PC-3 (cell line): ENCODE results near the gene JAZF1. TPM values are rescaled to one million over a fixed set of nuclear protein-coding genes. Genes with fewer than 3 reads are reported as not detected.

Experiments used
- ATAC-seq: fragments of 200-7000 bp; cut with Tn5 transposase; 2 replicates; pipeline ENCODE4 v1.9.1; 2020; ENCODE audit warnings: mild to moderate bottlenecking, moderate library complexity
- BruUV-seq: library from RNA; stranded (reverse); fragments of 400-500 nt; replicated peaks from 2 replicates; lab custom pipeline; 2021; lab: Mats Ljungman, UMichigan
- CTCF ChIA-PET: fragments of 300-600 bp; sonication (Branson Sonifier 250); formaldehyde crosslinking; loops from one replicate; lab custom pipeline; 2022; ENCODE audit warnings: antibody characterized with exemption; lab: Charles Lee
- POLR2A ChIA-PET: fragments of 300-600 bp; sonication (Branson Sonifier 250); formaldehyde crosslinking; loops from one replicate; lab custom pipeline; 2022; ENCODE audit warnings: antibody characterized with exemption; ENCODE audit not compliant: unreplicated experiment; lab: Charles Lee
- DNase-seq: peaks from one replicate; pipeline ENCODE4 v3.0.0-alpha.2; 2015
- H2AFZ ChIP-seq: fragments of 300-600 bp; sonication (generic); 2 replicates; pipeline ENCODE4 v1.6.0; 2016; ENCODE audit warnings: antibody characterized with exemption, low read length
- H3F3A ChIP-seq: fragments of 300-600 bp; sonication (generic); one replicate; pipeline ENCODE4 v1.6.0; 2017; ENCODE audit warnings: antibody characterized with exemption, low read length, control low read depth, mild to moderate bottlenecking; ENCODE audit not compliant: unreplicated experiment
- H3K27ac ChIP-seq: fragments of 300-600 bp; sonication (generic); 2 replicates; pipeline ENCODE4 v1.5.1; 2016; ENCODE audit warnings: mild to moderate bottlenecking, low read length
- H3K27me3 ChIP-seq: fragments of 300-600 bp; sonication (generic); 2 replicates; pipeline ENCODE4 v1.6.1; 2016; ENCODE audit warnings: low read length, mixed read lengths
- H3K36me3 ChIP-seq: fragments of 300-600 bp; sonication (generic); 2 replicates; pipeline ENCODE4 v1.6.1; 2016; ENCODE audit warnings: low read depth, mixed run types, low read length, mixed read lengths
- H3K4me1 ChIP-seq: fragments of 300-600 bp; sonication (generic); 2 replicates; pipeline ENCODE4 v1.5.1; 2016; ENCODE audit warnings: low read length; ENCODE audit not compliant: insufficient read depth
- H3K4me2 ChIP-seq: fragments of 300-600 bp; sonication (generic); 2 replicates; pipeline ENCODE4 v1.6.0; 2016; ENCODE audit warnings: low read length
- H3K4me3 ChIP-seq: fragments of 300-600 bp; sonication (generic); 2 replicates; pipeline ENCODE4 v1.5.1; 2016; ENCODE audit warnings: mild to moderate bottlenecking, low read length, mixed read lengths
- H3K79me2 ChIP-seq: fragments of 300-600 bp; sonication (generic); 2 replicates; pipeline ENCODE4 v1.6.1; 2017; ENCODE audit warnings: low read length, mixed read lengths
- H3K9ac ChIP-seq: fragments of 300-600 bp; sonication (generic); 2 replicates; pipeline ENCODE4 v1.6.0; 2016; ENCODE audit warnings: mild to moderate bottlenecking, low read length
- H3K9me2 ChIP-seq: fragments of 300-600 bp; sonication (generic); replicated peaks from 2 replicates; pipeline ENCODE4 v1.6.1; 2016; ENCODE audit warnings: mixed run types, low read length, mixed read lengths
- H3K9me3 ChIP-seq: fragments of 300-600 bp; sonication (generic); 2 replicates; pipeline ENCODE4 v1.6.1; 2016; ENCODE audit warnings: low read length, mixed read lengths
- H4K20me1 ChIP-seq: fragments of 300-600 bp; sonication (generic); 2 replicates; pipeline ENCODE4 v1.6.1; 2016; ENCODE audit warnings: low read length, mixed read lengths
- CTCF ChIP-seq: fragments of 300-600 bp; sonication (generic); conservative IDR thresholded peaks from 2 replicates; pipeline ENCODE4 v1.5.1; 2017; ENCODE audit warnings: antibody characterized with exemption, low read depth, mild to moderate bottlenecking, low read length
- EZH2 ChIP-seq: fragments of 300-600 bp; sonication (generic); IDR thresholded peaks from one replicate; pipeline ENCODE4 v1.6.1; 2017; ENCODE audit warnings: antibody characterized with exemption, mild to moderate bottlenecking, low read length; ENCODE audit not compliant: unreplicated experiment
- EZH2phosphoT487 ChIP-seq: fragments of 300-600 bp; sonication (generic); IDR thresholded peaks from 2 replicates; pipeline ENCODE4 v1.6.1; 2018; ENCODE audit warnings: mild to moderate bottlenecking, antibody characterized with exemption, low read length, borderline replicate concordance
- intact Hi-C: fragments of 100-400 bp; cut with micrococcal nuclease; formaldehyde crosslinking; loops from 2 replicates; pipeline ENCODE4 v1.9.0; 2023
- total RNA-seq: library from RNA; depleted of rRNA; stranded (reverse); fragments of >200 nt; gene quantifications from 2 replicates; pipeline ENCODE4 v1.2.3, GENCODE V29; 2014

JAZF1 gene
- total RNA-seq, 1 experiment from 2014 or later = 2.3 TPM

GRCh38 chr7:28203508-28204240 is 23.1 kb upstream of the JAZF1 start:
- no peaks in the 10 kb centered on the region for H3K4me1 ChIP-seq
- CTCF ChIA-PET = no interaction called here
- no peak overlapping the region for H3K4me3 ChIP-seq
- H3K4me2 ChIP-seq = no peak overlapping the region
- no peaks in the 10 kb centered on the region for H4K20me1 ChIP-seq
- intact Hi-C loops = no loop called here
- POLR2A ChIA-PET = no interaction called here
- no peaks in the 10 kb centered on the region for H3K9me2 ChIP-seq
- H3K9me3 ChIP-seq = no peaks in the 10 kb centered on the region
- no peak overlapping the region for H3K9ac ChIP-seq
- H2AFZ ChIP-seq = no peak overlapping the region
- DNase-seq (no peak), ATAC-seq (no peak)
- no TSS peak for BruUV-seq
- H3K36me3 ChIP-seq = no peaks in the 10 kb centered on the region
- H3K27ac ChIP-seq = no peak overlapping the region
- H3F3A ChIP-seq = no peaks in the 10 kb centered on the region
- H3K79me2 ChIP-seq = no peaks in the 10 kb centered on the region
- TF ChIP-seq EZH2phosphoT487 (no peak), CTCF (no peak), EZH2 (no peak)
- H3K27me3 ChIP-seq = peaks cover 18% of the 10 kb centered on the region

GRCh38 chr7:28202222-28202621 is 21.6 kb upstream of the JAZF1 start:
- ChIA-PET CTCF (no interaction called here), POLR2A (no interaction called here)
- Histone ChIP-seq H3K27me3 (peaks cover 18% of the 10 kb centered on the region), H2AFZ (no peak overlapping the region), H3K9me3 (no peaks in the 10 kb centered on the region), H3K9ac (no peak overlapping the region), H3K79me2 (no peaks in the 10 kb centered on the region), H3K4me3 (no peak overlapping the region), H3K36me3 (no peaks in the 10 kb centered on the region), H3K27ac (no peak overlapping the region), H3K9me2 (no peaks in the 10 kb centered on the region), H4K20me1 (no peaks in the 10 kb centered on the region), H3K4me1 (no peaks in the 10 kb centered on the region), H3K4me2 (no peak overlapping the region), H3F3A (no peaks in the 10 kb centered on the region)
- no peak for TF ChIP-seq EZH2phosphoT487
- no peak for ATAC-seq
- DNase-seq = no peak
- no TSS peak for BruUV-seq
- intact Hi-C loops = no loop called here

GRCh38 chr7:28201131-28201530 is 20.5 kb upstream of the JAZF1 start:
- Histone ChIP-seq H3K9me3 (no peaks in the 10 kb centered on the region), H3K27me3 (peaks cover 18% of the 10 kb centered on the region), H3K9ac (no peak overlapping the region), H3K79me2 (no peaks in the 10 kb centered on the region), H3K36me3 (no peaks in the 10 kb centered on the region), H3K9me2 (no peaks in the 10 kb centered on the region), H2AFZ (no peak overlapping the region), H4K20me1 (no peaks in the 10 kb centered on the region), H3K4me3 (no peak overlapping the region), H3K4me1 (no peaks in the 10 kb centered on the region), H3K4me2 (no peak overlapping the region), H3K27ac (no peak overlapping the region), H3F3A (no peaks in the 10 kb centered on the region)
- ChIA-PET POLR2A (no interaction called here), CTCF (no interaction called here)
- ATAC-seq (no peak), DNase-seq (no peak)
- BruUV-seq = no TSS peak
- intact Hi-C loops = no loop called here
- TF ChIP-seq EZH2phosphoT487 = no peak
- no peak for TF ChIP-seq EZH2
